Stimulated activated CD8-positive, alpha-beta memory T cell treated with anti-CD3 and anti-CD28 coated beads, Interleukin-12 subunit alpha, Interleukin-12 subunit beta, amount 100 ng/mL, for 24 hours (primary cell): ENCODE measurements around the gene EMX2.
"Not testable (repeated sequence)": the region's sequence is repeated elsewhere in the genome, so short reads cannot be mapped to it uniquely, and the experiment has no call there.

Experiments used
- DNase-seq: peaks from one replicate; pipeline ENCODE4 v3.0.0-alpha.2; 2020; ENCODE audit errors: extremely low read depth

The EMX2 gene

DNA sequence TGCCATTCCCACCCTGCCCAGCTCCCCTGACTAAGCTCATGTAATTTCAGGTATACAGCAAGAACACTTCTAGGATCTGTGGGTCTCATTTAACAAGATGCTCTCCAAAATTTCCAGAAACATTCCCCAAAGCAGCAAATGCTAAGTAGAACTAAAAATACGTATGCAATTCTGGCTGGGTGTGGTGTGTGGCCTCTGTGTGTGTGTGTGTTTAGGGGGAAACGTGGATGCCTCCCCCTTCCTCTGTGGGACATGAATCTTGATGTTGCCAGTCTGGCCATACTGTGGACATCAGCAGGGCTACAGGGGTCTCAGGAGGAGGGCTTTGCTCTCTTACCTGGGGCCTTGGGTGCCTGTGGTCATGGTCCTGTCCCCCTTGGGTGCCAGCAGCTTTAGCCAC lies 18.4 kb downstream of the EMX2 start:
- no peak for DNase-seq

DNA sequence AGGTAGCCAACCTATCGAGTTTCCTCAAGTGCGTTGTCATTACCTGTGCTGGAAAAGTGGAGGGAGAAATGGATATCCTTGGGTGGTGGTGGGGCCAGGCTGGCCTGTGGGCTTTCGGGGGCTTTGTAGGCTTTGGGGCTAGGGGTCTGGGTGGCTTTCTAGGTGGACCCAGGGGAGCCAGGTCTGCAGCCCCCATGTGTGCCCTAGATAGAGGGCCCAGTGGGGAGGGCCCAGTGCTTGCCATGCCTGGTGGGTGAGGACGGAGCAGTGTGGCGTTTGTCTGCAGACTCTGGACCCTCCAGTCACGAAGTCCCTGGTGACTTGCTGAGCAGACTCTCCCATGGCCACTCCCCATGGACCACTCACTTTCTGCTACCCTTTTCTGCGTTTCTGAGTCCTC lies 19.7 kb downstream of the EMX2 start:
- DNase-seq = no peak

DNA sequence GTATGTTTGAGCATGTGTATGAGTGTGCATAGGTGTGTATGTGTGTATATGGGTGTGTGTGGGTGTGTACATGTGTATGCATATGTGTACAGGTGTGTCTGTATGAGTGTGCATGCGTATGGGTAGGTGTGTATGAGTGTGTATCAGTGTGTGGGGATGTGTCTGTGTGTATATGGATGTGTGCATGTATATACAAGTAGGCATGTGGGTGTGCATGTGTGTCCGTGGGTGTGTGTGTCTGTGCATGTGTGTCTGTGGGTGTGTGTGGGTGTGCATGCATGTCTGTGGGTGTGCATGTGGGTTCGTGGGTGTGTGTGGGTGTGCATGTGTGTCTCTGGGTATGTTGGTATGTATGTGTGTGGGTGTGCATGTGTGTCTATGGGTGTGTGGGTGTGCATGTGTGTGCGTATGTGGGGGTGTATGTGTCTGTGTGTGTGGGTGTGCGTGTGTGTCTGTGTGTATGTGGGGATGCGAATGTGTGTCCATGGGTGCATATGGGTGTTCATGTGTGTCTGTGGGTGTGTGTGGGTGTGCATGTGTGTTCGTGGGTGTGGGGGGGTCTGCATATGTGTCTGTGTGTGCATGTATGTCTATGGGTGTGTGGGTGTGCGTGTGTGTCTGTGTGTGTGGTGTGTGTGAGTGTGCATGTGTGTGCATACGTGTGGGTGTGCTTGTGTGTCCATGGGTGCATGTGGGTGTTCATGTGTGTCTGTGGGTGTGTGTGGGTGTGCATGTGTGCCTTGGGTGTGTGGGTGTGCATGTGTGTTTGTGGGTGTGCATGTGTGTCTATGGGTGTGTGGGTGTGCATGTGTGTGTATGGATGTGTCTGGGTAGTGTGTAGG lies 20.6 kb downstream of the EMX2 start:
- no peak for DNase-seq

DNA sequence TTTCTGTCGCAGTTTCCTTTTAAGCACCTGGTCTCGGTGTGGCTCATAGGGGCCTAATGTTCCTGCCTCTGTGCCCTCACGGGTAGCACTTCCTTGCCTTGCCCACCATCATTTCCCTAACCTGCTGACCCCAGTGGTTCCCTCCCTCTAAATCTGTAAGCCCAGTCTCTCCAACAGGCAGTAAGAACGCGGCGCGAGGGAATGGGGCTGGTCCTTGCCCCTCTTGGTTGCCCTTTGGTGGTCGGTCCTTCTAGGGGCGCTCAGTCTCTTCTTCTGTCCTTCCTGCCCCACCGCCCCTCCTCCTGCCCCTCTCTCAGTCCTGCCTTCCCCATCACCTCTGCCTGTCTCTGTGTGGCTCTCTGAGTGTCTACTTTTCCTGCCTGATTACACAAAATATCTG lies 21.2 kb downstream of the EMX2 start:
- no peak for DNase-seq

DNA sequence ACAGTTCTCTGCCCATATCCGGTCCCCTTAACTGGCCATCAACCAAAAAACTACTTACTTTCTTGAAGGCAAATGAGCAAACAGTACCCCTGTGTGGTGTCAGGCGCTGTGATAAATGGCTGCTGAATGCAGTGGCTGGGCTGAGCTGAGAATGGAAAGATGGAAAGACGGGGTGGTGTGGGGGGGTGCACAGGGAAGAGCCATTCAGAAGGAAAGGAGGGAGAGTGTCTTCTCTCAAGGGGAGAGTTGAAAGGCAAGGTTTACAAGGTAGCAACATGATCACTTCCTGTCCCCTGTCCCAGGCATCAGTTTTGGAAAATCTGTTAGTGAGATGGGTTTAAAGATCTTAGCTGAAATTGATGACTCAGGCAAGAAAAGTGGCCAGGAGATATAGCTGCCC lies 22.5 kb downstream of the EMX2 start:
- DNase-seq = no peak

DNA sequence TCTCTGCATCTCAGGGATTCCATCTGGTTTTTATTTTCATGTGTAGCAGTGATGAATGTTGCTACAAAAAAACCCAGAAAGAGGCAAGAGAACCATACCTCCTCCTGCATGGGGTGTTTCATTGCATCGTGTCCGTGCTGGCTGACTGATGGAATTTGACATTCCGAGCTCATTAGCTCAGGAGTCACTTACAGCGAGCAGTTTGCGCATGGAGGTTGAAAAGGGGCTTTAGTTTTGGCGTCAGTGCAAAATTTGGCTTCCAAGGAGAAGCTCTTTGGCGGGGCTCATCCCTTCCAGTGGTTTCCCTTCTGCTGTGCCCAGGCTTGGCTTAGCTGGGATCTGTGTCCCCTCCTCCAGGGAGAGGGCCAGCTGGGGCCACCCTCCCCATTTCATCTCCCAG lies 25.8 kb downstream of the EMX2 start:
- DNase-seq = no peak

DNA sequence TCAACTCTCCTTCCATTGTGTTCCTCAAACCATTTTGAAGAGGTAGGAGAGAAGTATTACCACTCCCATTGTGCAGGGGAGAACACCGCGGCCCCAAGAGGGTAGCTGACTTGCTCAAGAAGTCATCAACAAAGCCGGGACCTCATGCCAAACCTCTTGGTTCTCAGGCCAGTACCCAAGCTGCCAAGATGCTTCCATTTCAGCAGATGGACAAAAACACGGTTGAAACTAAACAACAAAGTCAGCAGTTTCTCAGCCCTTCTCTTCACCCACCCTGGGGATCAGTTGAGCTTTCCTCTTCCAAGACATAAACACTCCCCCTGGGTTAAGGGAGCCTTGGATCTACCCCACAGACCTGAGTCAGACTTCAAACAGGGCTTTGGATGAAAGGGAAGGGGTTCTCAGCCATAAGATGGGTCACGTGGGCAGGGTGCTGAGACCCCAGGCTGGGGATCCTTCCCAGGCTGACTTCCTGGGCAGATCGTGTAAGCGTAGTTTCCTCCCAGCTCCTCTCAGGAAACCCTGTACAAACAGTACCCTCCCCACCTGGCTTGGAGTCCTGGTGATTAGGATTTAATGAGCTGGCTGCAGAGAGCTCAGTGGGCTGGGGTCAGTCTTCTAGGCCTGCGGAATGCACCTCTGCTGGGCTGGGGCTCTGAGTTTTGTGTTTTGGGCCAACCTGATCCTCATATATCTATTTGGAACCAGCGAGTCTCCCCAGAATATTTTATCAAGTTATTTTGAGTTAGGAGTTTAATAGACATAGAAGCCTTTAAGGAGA lies 27.3 kb downstream of the EMX2 start:
- DNase-seq = no peak

DNA sequence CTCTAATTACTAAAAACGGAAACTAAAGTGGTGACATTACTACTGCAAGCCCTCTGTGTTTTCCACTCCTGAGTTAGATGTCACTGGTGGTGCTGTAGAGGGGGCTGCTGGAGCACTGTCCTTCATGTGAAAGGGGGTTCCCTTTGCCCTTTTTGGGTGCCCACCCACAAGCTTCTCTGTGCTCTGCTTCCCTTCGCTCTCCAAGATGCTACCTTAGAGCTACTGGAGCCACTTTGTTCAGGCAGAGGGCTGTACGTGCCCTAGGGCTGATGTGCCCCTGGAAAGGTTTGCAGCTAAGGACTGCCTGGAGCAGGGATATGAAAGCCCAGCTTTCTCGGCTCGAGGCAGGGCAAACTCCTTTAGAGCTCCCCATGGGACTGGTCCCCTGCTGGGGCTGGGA lies 28.3 kb downstream of the EMX2 start:
- DNase-seq = no peak

DNA sequence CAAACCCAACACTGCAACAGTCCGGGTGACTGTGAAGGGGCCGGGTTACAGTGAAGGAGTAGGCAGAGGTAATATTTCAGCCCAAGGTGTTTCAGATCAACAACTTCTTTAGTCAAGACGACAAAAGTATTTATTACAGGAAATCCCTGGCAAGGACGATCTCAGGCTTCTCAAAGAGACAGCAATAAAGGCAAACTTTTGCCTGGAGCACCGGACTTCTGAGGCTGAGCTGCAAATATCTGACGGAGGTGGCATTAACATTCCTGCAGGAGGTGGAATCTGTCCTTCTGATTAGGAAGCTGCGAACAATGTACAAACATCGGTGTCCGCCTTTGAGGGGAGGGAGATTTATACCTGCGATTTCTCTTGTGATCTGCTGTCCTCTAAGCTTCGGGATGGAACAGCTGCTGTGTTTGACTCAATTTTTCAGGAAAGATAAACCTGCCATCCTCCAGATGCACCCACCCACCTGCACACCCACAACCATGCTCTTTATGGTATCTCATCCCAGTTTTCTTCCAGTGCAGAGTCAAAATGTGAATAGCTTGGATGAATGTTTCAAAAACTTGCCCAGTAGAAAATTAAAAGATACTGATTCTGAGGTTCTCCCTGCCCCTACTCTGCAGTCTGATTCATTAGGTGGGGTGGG lies 32.1 kb downstream of the EMX2 start:
- DNase-seq = no peak

DNA sequence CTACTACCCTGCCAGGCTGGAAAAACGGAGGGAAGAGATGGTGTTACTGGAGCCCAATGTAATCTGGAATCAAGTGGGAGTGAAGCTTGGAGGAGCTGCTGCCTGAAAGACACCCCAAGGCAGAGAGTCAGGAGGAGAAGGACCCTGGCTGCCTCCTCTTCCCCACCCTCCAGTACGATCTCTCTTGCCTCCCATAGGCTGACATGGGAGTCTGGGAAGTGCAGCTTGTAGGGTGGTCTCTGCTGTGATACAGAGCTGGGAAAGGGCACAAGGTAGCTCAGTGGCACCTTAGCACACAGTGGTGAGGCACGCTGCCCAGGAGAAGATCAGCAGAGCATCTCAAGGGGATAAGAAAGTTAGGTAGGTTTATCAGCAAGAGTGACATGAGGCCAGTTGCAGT lies 35.9 kb downstream of the EMX2 start:
- DNase-seq = no peak

DNA sequence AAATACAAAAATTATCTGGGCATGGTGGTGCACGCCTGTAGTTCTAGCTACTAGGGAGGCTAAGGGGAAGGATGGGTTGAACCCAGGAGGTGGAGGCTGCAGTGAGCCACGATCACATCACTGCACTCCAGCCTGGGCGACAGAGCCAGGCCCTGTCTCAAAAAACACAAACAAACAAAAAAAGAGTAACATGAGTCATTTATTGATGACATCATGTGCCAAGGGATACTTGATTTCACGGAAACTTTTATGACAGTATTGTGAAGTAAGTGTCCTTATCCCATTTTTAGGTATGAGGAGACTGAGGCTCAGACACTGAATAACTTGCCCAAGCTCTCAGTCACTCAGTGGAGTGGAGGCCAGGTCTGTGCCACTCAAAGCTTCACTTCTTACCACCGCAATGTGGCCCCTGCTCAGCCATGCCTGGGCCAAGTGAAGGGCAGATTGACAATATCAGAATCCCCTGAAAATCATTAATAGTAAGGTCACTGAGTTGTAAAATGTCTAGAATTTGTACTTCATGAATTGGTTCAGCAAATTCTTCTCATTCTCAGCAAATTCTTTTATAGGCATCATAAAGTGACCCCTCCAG lies 36.5 kb downstream of the EMX2 start:
- no peak for DNase-seq

DNA sequence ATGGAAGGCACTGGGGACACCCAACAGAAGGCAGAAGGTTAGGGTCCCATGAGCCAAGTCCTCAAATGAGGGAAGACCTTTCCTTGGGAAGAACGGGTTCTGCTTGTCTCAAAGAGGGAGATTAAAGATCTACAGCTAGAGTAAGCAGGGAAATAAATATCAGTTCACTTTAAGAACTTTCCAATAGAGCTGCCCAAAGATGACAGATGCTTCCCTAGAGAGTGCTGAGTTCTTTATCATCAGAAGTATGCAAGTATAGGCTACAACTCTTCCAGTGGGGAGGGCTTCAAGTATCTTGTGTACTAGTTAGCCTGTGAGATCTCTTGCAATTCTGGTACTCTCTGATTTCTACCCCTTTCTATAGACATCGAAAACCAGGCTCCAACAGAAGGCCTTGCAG lies 39.4 kb downstream of the EMX2 start:
- DNase-seq = no peak

DNA sequence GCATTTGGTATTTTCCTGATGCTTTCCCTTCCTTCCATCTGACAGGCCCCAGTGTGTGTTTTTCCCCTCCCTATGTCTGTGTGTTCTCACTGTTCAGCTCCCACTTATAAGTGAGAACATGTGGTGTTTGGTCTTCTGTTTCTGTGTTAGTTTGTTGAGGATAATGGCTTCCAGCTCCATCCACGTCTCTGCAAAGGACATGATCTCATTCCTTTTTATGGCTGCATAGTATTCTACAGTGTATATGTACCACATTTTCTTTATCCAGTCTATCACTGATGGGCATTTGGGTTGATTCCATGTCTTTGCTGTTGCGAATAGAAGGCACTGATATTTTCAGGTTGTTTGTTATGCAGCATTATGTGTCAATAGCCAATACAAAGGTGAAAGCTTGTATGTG lies 42.3 kb downstream of the EMX2 start:
- not testable (repeated sequence) for DNase-seq

DNA sequence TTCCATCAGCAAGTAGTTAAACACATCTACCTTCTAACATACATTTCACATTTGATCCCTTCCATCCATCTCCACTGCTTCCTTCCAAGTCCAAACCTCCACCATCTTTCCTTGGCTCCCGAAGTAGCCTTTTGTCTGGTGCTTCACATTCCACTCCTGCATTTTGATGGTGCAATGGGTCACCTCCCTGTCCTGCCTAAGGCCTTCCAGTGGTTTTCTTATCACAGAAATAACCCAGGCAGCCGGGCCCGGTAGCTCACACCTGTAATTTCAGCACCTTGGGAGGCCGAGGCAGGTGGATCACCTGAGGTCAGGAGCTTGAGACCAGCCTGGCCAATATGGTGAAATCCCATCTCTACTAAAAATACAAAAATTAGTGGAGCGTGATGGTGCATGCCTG lies 44.5 kb downstream of the EMX2 start:
- DNase-seq = no peak

DNA sequence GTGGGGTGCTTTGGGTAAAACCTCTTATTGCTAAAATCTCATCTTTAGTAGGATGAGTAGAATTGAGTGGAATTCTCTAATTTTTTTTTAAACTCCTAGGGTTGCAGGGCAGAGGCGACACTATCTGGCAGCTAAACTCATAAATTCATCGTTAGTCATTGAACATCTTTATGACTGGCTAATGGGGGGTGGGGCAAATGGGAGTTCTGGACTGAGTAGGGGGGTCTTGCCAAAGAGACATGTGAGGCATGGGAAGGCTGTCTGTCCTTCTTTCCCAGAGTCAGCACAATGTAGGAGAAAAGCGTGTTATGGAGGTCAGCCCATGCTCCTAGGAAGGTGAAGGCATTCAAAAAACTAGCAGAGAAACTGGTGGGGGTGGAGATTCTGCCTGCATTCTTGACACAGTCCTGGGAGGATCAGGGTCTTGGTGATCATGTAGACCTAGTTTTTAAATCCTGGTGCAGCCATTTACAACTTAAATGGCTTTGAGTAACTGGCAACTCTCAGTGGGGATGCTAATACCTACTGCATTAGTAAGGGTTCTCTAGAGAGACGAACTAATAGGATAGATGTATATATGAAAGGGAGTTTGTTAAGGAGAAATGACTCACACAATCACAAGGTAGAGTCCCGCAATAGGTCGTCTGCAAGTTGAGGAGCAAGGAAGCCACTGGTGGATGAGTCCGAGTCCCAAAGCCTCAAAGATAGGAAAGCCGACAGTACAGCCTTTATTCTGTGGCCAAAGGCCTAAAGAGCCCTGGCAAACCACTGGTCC lies 47.7 kb downstream of the EMX2 start:
- no peak for DNase-seq

DNA sequence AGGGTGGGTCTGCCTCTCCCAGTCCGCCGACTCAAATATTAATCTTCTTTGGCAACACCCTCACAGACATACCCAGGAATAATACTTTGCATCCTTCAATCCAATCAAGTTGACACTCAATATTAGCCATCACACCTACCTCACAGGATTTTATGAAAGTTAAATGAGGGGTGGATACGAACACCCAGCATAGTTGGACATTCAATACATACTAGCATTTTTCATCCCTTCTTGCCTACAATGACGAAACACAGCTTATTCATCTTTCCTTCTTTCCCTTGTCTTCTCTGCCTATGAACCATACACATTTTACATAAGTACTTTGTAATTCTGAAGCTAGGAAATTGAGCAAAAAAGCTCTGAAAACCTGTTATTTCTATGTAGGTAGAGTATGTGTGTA lies 48.5 kb downstream of the EMX2 start:
- no peak for DNase-seq

DNA sequence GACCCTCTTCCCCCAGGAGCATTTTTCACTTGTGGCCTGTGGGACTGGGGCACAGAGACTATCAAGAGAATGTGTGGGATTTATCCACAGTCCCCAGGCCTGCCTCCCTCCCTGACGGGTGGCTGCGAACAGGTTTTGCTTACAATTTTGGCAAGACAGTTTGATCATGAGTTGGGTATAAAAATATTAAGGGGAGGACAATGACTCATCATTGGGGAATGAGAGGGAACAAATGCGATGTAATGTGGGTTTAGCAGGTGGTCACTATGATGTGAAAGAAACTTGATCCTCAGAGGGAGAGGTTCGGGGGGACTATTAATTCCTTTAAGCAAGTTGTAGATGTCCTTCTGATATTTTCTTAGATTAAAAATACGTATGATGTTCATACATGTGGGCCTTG lies 52.2 kb downstream of the EMX2 start:
- no peak for DNase-seq

DNA sequence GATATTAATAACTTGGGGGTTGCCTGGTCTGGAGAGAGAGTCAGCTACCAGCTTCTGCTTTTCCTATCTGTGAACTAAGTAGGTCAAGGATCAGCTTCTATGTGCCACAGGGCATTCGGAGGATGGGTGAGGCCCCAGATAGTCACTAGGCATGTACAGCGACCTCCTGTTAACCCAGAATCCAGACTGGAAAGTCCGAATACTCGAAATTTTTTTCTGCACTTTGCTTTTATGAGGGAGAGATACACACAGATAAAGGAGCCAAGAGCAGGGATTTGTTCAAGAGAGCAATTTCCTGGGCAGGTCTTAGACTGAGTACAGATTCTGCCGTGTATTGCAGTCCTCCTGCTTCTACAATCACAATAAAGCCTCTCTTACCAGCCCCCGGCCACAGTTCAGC lies 54.2 kb downstream of the EMX2 start:
- DNase-seq = no peak

DNA sequence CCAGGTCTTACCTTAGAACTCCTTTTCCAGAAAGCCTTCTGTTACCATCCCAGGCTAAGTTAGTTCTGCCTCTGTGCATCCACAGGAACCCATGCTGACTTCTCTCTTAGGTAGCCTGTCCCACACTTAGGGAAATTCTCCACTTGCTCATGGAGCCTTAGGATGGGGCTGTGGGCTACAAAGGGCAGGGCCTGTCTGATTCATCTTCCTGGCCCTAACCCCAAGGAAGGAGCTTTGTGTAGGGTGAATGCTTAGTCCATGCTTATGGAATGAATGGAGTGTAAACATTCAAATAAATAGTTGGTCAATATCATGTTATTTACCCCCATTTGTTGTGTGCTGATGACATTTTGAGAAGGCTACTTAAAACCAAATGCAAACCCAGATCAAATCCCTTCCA lies 54.7 kb downstream of the EMX2 start:
- DNase-seq = no peak
